KG1 (cell line): ENCODE data around the gene HCRTR2.
"Not testable (repeated sequence)": the region's sequence is repeated elsewhere in the genome, so short reads cannot be mapped to it uniquely, and the experiment has no call there.

Experiments
- DNase-seq: peaks from one replicate; lab custom pipeline; 2025; lab: John Stamatoyannopoulos, UW

HCRTR2 gene

DNA sequence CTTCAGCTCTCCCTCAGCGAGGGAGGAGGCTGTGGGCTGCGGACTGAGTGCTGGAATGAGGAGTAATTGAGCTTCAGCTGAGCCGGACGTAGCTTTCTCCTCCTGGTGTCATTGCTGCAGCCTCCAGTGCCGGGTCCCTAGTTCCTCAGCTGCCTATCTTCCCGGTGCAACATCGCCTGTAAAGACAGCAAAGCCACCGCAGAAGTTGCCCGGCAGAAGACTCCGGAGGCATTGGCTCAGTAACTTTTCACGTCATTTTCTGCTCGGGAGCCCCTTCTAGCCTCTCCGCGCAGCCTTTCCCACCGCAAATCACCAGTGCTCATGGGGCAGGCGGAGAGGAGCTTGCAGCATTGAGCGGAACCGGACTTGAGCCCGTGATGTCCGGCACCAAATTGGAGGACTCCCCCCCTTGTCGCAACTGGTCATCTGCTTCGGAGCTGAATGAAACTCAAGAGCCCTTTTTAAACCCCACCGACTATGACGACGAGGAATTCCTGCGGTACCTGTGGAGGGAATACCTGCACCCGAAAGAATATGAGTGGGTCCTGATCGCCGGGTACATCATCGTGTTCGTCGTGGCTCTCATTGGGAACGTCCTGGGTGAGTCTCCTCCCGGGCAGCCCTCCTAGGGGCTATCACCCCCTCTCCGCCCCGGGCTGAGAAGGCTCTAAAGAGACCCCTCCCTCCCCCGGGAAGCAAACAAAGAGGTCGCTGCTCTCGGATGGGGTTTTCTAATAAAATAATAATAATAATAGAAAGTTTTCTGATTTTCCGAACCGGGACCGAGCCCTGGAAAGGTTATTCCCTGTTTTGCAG, at the start of gene HCRTR2:
HCRTR2 (plus strand) TSS at position 305 of the 816 bp plus-strand sequence; CDS start at position 378, 73 bp downstream.
- no peak for DNase-seq

DNA sequence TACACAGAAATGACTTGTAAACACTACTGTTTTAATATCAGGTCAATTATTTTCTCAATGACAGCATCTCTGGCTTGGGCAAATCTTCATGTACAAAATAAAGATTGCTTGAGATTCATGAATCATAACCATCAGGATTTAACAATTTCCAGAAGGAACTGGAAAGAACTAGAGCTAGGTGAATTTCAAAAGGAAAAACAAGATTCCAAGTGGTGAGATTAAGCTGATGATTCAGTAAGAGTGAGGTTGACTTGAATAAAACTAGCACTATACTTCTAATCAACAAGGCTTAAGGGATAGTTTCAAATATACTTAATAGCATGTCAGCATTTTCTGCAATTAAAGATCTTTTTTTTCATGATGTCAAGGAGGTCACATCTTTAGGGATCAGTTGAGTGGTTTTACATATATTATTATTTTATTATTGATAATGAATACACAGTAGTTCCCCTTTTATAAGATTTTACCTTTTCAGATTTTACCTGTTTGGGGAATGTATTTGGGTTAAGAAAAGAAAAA, 43.5 kb upstream of the HCRTR2 start:
- DNase-seq = no peak

DNA sequence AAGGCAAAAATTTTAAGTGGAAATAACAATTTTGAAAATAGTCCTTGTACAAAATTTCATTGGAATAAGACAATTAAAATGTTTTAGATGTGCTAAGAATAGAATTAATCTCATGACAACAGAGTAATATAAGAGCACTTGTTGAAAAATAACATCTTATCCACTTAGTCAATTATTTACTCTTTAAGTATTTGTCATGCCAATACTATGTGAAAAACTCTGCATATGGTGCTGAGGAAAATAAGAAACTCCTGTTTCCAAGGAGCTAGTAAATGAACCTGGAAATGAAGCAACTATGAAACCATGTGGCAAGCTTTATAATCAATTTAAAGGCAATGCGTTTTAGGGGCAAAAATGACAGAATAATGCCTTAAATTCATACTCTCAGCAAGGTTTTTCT, 42.7 kb upstream of the HCRTR2 start:
- DNase-seq = no peak

DNA sequence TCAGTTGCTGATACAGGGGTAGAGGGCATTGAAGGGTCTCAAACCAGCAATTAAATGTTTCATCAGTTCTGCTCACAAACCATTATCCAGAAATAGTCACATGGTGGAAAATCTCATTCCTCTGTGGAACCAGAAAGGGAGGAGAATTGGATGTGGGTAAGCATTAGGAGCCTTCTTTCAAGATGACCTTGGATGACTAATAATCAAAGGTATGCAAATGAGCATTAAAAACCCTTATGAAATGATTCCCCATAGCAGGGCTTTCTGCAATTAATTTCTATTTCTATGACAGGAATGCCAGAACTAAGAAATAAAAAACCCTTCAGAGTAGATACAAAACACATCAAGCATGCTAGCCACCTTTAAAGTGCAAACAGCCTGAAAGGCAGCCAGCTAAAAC, 37.4 kb upstream of the HCRTR2 start:
- no peak for DNase-seq

DNA sequence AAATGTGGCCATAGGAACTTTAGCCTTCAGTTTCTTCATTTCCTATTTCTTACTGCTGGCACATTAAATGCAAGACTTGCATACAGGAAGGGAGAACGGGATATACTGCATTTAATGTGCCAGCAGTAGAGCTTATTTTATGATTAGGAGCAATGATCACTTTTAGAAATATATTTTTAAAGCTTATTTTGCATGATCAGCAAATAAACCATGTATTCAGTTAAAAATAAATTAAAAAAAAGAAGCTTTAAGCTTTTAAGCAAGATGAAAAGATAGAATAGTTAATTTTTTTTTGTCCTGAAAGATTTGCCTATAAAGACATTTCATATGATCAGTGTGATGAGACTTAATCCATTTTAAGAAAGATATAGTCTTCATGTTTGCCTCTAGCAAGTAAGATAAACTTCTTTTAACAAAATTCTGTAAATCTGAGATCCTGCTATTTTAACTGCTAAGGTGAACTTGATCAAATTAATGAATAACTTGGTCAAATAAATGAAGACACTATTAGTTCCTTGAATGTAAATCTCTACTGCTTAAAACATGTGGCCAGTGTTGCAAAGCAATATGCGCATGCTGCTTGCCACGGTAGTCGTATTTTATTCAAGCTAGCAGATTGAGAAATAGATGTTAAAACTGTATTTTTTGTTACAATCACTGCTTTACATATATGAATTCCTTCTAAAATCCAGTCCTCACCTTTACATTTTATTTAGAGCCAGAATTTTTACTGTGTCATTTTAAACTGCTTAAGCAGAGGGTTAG, 36.2 kb upstream of the HCRTR2 start:
- DNase-seq = no peak

DNA sequence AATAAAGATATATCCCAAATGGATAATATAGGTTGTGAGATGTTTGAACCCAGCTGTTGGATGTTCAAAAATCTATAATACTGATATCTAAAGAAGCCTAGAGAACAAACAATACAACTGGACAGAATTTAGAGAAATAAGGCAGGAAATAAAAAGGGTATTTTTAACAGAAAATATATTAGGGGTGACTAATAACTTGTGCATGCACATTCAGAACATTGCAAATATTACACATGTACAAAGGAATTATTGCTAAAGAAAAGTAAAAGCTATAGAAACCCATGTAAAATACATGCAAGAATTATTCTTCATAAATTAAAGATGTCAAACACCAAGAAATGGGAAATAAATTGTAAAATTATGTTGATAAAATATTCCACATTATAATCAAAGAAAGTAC, 32.7 kb upstream of the HCRTR2 start:
- DNase-seq = no peak

DNA sequence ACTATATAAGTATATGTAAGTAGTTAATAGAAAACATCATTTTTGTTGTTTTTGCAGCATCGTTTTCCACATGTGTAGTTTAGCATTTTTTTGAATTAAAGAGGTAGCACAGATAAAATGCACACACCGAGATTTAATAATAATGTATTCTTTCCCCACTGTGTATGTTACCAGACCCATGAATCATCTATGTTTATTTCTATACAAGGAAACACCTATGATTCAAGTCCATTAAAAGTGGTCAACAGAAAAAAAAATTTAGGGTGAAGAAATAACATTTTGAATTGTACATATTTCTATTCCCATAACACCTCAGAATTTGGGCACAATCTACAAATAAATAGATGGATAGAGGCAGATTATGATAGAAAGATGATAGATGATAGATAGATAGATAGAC, 31.7 kb upstream of the HCRTR2 start:
- no peak for DNase-seq

DNA sequence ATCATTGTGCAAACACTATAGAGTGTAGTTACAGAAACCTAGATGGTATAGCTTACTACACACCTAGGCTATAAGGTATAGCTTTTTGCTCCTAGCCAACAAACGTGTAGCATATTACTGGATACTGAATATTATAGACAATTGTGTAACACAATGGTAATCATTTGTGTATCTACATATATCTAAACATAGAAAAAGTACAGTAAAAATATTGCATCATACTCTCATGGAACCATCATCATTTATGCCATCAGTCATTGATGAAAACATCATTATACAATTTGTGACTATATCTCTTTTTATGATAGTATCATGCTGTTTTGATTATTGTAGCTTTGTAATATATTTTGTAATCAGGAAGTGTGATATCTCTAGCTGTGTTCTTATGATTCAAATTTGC, 21.0 kb upstream of the HCRTR2 start:
- DNase-seq = no peak

DNA sequence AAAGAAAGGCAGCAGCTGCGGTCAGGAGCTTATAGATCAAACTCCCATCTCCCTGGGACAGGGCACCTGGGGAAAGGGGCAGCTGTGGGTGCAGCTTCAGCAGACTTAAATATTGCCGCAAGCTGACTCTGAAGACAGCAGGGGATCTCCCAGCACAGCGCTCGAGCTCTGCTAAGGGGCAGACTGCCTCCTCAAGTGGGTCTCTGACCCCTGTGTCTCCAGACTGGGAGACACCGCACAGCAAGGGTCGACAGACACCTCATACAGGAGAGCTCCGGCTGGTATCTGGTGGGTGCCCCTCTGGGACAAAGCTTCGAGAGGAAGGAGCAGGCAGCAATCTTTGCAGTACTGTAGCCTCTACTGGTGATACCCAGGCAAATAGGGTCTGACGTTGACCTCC, 15.5 kb upstream of the HCRTR2 start:
- DNase-seq = not testable (repeated sequence)

DNA sequence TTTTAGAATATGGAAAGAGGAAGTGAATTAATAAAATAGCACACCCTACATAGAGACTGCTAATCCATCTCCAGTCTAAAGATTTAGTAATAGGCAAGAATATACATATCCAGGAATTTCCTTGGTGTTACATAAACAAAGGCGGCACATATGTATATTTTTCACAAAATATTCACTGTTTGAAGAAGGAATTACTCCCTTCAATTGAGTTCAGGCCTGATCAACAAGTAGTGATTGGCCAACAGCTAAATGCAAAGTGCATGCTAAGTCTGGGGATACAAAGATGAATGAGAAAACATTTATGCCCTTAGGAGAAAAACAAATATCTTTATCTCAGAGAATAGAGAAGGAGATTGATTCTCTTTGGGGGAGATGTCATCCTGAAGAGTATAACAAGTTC, 6.5 kb upstream of the HCRTR2 start:
- no peak for DNase-seq

DNA sequence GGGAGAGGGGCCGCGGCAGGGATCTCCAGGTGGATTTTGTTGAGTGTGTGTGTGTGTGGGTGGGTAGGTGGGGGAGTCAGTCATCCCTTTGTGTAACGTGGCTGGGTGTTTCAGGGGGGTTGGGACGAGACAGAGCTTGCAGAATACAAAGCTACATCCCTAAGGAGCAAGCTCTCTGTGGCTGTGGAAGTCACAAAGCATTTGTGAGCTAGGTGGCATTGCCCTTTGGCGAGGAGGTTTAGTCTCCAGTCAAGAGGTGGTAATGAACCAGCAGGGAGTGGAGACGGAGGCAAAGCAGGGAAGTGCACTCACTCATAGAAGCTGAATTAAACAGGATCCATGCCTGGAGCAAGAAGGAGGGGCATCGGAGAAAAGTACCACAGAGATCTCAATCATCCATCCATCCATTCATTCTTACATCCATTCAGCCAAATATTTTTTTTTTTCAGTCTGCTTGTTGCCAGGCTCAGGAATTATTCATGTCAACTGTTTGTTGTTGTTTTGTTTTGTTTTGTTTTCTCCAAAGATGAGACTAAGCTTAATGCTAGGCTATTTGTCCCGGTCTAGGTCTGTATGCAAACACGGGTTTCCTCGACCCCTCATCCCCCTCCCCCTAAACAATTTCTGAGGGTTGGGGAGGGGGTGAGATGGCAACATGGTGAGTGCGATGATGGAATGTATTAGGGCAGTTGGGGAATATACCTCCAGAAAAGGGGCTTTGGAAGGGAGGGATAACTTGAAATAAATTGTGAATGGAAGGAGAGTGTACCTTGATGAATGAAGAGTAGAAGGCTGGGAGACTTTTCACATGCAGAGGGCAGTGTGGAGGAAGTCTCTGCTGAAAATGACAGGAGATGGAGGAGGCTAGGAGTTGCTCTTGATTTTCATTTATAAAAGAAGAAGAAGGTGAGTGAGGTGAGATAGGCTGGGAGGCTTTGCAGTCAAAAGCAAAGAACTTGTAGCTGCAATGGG, 1.0 kb downstream of the HCRTR2 start:
- no peak for DNase-seq

DNA sequence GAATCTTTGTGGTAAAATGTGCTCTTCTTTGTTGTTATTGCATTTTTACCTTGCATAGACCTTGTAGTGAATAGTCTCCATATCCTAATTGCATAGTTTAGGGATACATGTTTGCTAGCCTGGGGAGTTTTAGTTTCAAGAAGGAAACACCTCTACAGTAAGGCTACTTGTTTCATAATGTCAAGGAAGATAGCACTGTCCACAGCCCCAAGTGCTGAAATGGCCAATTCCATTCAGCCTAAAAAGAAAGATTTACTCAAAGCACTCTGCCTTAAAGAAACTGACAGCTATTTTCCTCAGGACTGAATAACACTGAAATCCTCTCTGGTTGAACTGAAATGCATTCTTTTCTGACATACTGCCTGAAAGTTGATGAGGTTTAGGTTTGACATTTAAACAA, 2.6 kb downstream of the HCRTR2 start:
- DNase-seq = no peak

DNA sequence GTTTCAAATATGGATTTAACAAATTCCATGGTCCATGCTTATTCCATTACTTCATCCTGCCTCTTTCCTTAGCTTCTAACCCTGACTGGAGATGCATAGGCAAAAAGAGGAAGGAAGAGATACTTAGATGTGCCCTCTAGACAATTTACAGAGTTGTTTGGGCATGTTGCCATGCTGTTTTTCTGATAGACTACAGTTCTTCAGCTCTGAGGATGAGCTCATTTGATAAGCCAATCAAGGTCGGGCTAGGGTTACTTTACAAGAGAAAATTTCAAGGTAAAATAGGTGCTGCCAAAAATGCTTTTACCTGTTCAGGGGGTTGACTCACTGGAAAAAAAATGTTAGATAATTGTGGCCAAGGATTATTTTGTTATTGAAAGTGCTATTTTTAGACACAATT, 5.9 kb downstream of the HCRTR2 start:
- no peak for DNase-seq

DNA sequence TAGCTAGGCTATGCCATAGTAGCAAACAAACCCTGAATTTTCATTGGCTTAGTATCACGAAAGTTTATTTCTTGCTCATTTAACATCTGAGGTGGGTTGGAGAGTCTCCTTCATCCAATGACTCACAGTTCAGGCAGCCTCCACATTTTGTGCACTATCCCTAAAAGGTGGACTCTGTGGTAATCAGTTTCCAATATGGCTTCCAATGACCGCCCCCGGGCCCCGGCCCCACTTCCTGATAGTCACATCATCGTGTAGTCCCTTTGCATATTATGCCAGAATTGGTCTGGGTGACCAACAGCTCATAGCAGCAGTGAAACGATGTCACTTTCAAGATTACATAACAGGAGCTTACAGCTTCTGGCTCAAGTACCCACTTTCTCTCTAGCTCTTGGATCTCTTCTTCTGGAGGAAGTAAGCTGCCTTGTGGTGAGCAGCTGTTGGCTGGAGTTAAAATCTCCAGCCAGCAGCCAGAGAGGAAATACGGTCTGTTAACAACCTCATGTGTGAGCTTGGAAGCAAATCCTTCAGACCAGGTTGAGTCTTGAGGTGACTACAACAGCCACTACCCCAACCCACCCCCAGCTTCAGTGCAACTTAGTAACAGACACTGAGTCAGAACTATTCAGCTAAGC, 7.8 kb downstream of the HCRTR2 start:
- DNase-seq = no peak

DNA sequence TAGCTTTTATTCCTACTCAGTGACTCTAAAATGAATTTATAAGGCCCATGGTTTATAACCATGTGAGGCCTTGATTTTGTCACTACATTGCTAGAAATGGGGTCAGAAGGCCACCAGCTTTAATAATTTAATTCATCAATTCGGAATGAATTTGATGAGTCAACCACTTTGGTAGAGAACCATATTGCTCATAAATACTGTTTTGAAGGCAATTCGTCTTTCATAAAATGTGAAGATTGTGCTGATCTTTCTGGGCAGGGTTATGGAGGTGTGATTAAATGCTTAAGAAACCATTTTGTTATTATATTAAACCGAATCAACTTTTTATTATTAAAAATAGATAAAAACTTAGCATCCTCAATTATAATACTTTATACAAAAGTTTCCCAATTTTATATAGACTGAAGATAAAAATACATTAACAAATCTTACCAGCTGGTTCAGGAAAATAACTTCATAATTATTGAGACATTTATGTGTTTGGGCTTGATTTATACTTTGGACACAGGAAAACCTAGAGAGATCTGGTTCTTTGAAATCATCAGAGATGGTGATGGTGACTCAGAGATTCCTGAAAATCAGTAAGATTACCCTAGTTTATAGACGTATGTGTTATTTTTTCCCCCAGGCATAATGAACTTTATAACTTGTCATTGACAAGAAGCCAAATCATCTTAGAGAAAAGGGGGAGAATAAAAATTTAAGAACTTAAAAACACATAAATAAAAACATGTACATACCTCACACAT, 10.6 kb downstream of the HCRTR2 start:
- no peak for DNase-seq

DNA sequence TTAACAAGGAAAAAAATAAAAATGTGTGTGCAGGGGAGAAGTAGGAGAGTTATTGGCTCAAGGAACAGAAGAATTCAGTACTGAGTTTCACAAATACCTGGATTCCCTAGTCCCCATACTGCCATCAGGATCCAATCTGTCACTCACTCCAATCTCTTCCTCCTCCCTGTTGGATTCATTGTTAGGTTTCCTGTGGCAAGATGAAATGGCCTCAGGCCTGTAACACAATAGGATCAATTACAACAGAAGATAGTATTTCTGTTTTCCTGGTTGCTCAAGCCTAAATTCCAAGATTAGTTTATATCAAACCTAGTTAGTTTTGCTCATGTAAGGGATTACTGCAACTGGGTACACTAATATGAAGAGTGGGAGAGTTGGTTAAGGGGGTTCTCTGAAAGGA, 24.4 kb downstream of the HCRTR2 start:
- no peak for DNase-seq

DNA sequence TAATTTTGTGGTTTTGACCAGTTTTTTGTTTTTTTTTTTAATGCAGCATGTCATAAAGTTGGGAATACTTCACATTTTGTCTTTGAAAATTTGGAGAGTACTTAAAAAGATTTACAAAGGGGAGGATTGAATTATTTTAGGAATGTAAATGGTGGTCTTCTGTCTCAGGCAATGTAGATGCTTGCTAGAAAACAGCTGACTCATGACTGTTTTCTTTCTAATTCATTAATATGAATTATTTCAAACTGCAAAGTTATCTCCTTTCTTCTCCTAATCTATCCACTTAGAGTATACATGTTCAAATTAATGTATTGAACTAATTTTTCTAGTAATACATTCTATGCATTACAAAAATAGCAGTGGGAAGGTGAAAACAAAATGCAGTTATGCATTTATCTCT, 24.9 kb downstream of the HCRTR2 start:
- no peak for DNase-seq

DNA sequence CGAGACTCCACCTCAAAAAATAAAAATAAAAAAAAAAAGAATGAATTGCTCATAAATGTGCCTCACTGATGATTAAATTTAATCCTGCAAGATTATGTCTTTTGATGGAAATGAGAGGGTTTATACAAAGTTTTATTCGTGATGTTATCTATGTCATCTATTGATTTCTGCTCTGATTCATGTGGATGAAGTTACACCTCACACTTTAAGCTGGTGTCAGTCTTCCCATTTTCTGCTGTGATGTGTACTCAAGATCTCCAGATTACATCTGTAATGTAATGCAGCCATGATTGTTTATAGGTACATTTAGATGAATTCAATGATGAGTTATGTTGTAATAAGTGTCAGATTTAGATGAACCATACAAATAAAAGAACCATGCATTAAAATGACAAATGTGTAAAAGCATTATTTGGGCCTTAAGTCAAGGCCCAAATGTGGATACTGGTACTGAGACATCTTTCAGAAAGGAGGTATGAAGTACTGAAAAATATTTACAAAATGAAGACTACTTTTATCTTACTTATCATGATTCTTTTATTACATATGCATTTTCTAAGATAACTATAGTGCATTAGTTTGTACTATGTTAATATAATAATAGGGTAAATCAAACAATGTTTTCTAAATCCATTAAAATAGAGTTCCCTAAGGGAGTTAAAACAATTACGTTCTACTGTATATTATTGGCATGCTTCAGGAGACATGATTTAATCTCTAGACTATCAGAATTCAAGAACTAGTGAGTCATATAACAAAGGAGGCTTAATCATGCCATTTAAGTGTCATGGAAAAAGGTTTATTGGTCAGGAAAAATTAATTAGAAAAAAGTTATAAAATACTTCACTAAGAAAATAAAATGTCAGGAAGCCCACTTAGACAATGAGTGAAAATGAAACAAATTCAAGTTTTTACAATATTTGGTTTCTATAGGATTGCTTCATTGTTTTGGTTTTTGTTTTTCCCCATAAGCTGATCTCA, 34.5 kb downstream of the HCRTR2 start:
- no peak for DNase-seq

DNA sequence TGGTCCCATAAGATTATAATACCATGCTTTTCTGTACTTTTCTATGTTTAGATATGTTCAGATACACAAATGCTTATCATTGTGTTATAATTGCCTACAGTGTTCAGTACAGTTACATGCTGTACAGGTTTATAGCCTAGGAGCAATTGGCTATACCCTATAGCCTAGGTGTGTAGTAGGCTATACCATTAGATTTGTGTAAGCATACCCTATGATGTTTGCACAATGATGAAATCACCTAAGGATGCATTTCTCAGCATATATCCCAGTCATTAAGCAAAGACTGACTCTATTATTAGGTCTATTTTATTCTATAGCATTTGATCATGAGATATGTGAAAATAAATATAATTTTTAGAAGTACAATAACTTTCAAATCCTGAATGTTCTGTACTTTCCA, 36.6 kb downstream of the HCRTR2 start:
- no peak for DNase-seq

DNA sequence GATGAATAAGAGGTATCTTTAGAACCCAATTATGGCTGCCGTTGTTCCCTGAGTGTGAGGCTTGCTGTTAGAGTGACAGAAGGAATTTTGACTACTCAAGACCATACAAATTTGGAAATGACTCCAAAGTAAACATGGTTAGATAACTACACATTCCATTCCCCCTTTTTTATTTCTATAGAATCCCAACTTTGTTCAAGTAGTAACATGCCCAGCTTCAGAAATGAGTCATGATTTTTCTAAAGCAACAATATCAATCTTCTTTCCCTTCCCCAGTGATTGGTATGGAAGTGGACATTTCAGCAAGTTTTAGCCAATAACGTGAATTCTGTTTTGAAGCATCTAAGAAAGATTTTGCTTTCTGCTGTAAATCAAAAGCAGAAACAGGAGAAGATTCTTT, 37.8 kb downstream of the HCRTR2 start:
- DNase-seq = no peak
